Trophoblast cell (in vitro differentiated cells and primary cell): ENCODE measurements around the gene PDE4D.
A peak's percentile ranks its signal among the peaks of the same experiment; 100 is the strongest.

Source experiments
- DNase-seq, 2 donors: peaks; one replicate each; pipeline ENCODE4 v3.0.0-alpha.2; 2016
- H2AFZ ChIP-seq: 2 replicates; pipeline ENCODE4 v1.6.1; 2013; ENCODE audit warnings: low read length, moderate library complexity, mild to moderate bottlenecking; ENCODE audit not compliant: insufficient read depth, poor library complexity
- H2AK5ac ChIP-seq: 2 replicates; pipeline ENCODE4 v1.6.1; 2013; ENCODE audit warnings: mild to moderate bottlenecking, low read length
- H2BK120ac ChIP-seq: 2 replicates; pipeline ENCODE4 v1.6.1; 2013; ENCODE audit warnings: low read length, mild to moderate bottlenecking, moderate library complexity; ENCODE audit not compliant: insufficient read depth, poor library complexity
- H2BK12ac ChIP-seq: 2 replicates; pipeline ENCODE4 v1.6.1; 2013; ENCODE audit warnings: mild to moderate bottlenecking, low read length, moderate library complexity
- H2BK5ac ChIP-seq: 2 replicates; pipeline ENCODE4 v1.6.1; 2013; ENCODE audit warnings: low read length, low read depth, moderate library complexity, mild to moderate bottlenecking; ENCODE audit not compliant: poor library complexity
- H3K14ac ChIP-seq: 2 replicates; pipeline ENCODE4 v1.6.1; 2013; ENCODE audit warnings: mild to moderate bottlenecking, low read length
- H3K18ac ChIP-seq: 2 replicates; pipeline ENCODE4 v1.6.1; 2013; ENCODE audit warnings: mild to moderate bottlenecking, low read length
- H3K23ac ChIP-seq: 2 replicates; pipeline ENCODE4 v1.6.1; 2013; ENCODE audit warnings: low read length
- H3K27ac ChIP-seq: 2 replicates; pipeline ENCODE4 v1.5.1; 2013; ENCODE audit warnings: low read depth, mild to moderate bottlenecking, inconsistent platforms, low read length, moderate library complexity
- H3K27me3 ChIP-seq: 2 replicates; pipeline ENCODE4 v1.6.1; 2013; ENCODE audit warnings: inconsistent platforms, mild to moderate bottlenecking, low read length, moderate library complexity; ENCODE audit not compliant: insufficient read depth
- H3K36me3 ChIP-seq, 2 experiments: 1 replicate in 1 of 2; 2 replicates in 1 of 2; pipeline ENCODE4 v1.6.1; 2013; ENCODE audit warnings: low read length in 2 of 2, mild to moderate bottlenecking in 2 of 2, moderate library complexity in 1 of 2; ENCODE audit not compliant: insufficient read depth in 2 of 2, control insufficient read depth in 1 of 2
- H3K4ac ChIP-seq: 2 replicates; pipeline ENCODE4 v1.6.1; 2013; ENCODE audit warnings: low read depth, mild to moderate bottlenecking, low read length, moderate library complexity
- H3K4me1 ChIP-seq, 2 experiments: 1 replicate in 1 of 2; 2 replicates in 1 of 2; pipeline ENCODE4 v1.6.1; 2013; ENCODE audit warnings: low read length in 2 of 2, mild to moderate bottlenecking in 2 of 2, moderate library complexity in 1 of 2; ENCODE audit not compliant: insufficient read depth in 2 of 2, control insufficient read depth in 1 of 2
- H3K4me2 ChIP-seq: 2 replicates; pipeline ENCODE4 v1.6.1; 2013; ENCODE audit warnings: inconsistent platforms, mild to moderate bottlenecking, low read length, moderate library complexity
- H3K4me3 ChIP-seq: 2 replicates; pipeline ENCODE4 v1.5.1; 2013; ENCODE audit warnings: mild to moderate bottlenecking, low read depth, low read length, inconsistent platforms
- H3K79me1 ChIP-seq: one replicate; pipeline ENCODE4 v1.6.1; 2013; ENCODE audit warnings: low read length
- H3K79me2 ChIP-seq: 2 replicates; pipeline ENCODE4 v1.6.1; 2013; ENCODE audit warnings: low read length, mild to moderate bottlenecking; ENCODE audit not compliant: control insufficient read depth, insufficient read depth, poor library complexity
- H3K9ac ChIP-seq: 2 replicates; pipeline ENCODE4 v1.6.1; 2013; ENCODE audit warnings: mild to moderate bottlenecking, low read length
- H3K9me3 ChIP-seq: 2 replicates; pipeline ENCODE4 v1.6.1; 2013; ENCODE audit warnings: low read depth, mild to moderate bottlenecking, control low read depth, inconsistent platforms, low read length; ENCODE audit not compliant: insufficient read depth
- H4K12ac ChIP-seq: 2 replicates; pipeline ENCODE4 v1.6.1; 2013; ENCODE audit warnings: low read depth, mild to moderate bottlenecking, low read length, moderate library complexity
- H4K8ac ChIP-seq: 2 replicates; pipeline ENCODE4 v1.6.1; 2013; ENCODE audit warnings: low read depth, mild to moderate bottlenecking, low read length, moderate library complexity
- H4K91ac ChIP-seq: one replicate; pipeline ENCODE4 v1.6.1; 2013; ENCODE audit warnings: low read depth, mild to moderate bottlenecking, low read length, moderate library complexity
- WGBS: extraction: QIAGEN DNeasy Blood & Tissue Kit; methylation state at CpG from one replicate; pipeline ENCODE4 v1.1.7; 2013; ENCODE audit warnings: missing lambda C conversion rate; ENCODE audit not compliant: insufficient read length, insufficient coverage; ENCODE audit errors: extremely low coverage; 5-methylcytosine and 5-hydroxymethylcytosine counted together

PDE4D gene

GRCh38 chr5:59088546-59088945 lies 805.0 kb downstream of the PDE4D start:
- H3K79me1 ChIP-seq: no peaks in the 10 kb centered on the region

GRCh38 chr5:59086024-59086423 lies 807.5 kb downstream of the PDE4D start:
- no peak overlapping the region for H2BK5ac ChIP-seq
- H3K18ac ChIP-seq: no peak overlapping the region
- no peak overlapping the region for H3K9ac ChIP-seq
- H2BK120ac ChIP-seq: no peak overlapping the region
- no peak overlapping the region for H3K27ac ChIP-seq
- H3K14ac ChIP-seq: no peak overlapping the region
- no peaks in the 10 kb centered on the region for H3K36me3 ChIP-seq
- H2AFZ ChIP-seq: no peak overlapping the region
- no CpG with 5 or more reads among the region's 1 CpG for WGBS
- H2BK12ac ChIP-seq: no peak overlapping the region
- no peaks in the 10 kb centered on the region for H3K79me2 ChIP-seq
- H3K4ac ChIP-seq: no peak overlapping the region
- no peak overlapping the region for H4K12ac ChIP-seq
- H3K9me3 ChIP-seq: no peaks in the 10 kb centered on the region
- no peaks in the 10 kb centered on the region for H3K27me3 ChIP-seq
- no peak overlapping the region for H4K91ac ChIP-seq
- H3K4me3 ChIP-seq: no peak overlapping the region
- H3K4me2 ChIP-seq: no peak overlapping the region
- H2AK5ac ChIP-seq: peak overlapping the region; percentile 21
- H3K23ac ChIP-seq: no peak overlapping the region
- H4K8ac ChIP-seq: no peak overlapping the region
- no peak for DNase-seq
- H3K79me1 ChIP-seq: no peaks in the 10 kb centered on the region
- H3K4me1 ChIP-seq: no peaks in the 10 kb centered on the region

More at GRCh38 chr5:59088546-59088945, 805.0 kb downstream of the PDE4D start:
- Histone ChIP-seq H4K12ac (no peak overlapping the region), H2BK5ac (no peak overlapping the region), H2BK120ac (no peak overlapping the region), H3K23ac (no peak overlapping the region), H2AK5ac (no peak overlapping the region), H3K14ac (no peak overlapping the region), H3K4ac (no peak overlapping the region), H4K8ac (no peak overlapping the region), H2AFZ (no peak overlapping the region), H3K4me3 (no peak overlapping the region), H4K91ac (no peak overlapping the region), H3K9me3 (no peaks in the 10 kb centered on the region), H3K27me3 (no peaks in the 10 kb centered on the region), H3K36me3 (no peaks in the 10 kb centered on the region), H3K9ac (no peak overlapping the region), H3K18ac (no peak overlapping the region), H3K4me2 (no peak overlapping the region), H3K79me2 (no peaks in the 10 kb centered on the region), H2BK12ac (no peak overlapping the region), H3K27ac (no peak overlapping the region), H3K4me1 (peaks cover 0 to 2% of the 10 kb centered on the region in 2 experiments)
- no peak for DNase-seq

GRCh38 chr5:59081693-59082092 lies 811.8 kb downstream of the PDE4D start:
- no peak overlapping the region for H4K12ac ChIP-seq
- H4K8ac ChIP-seq: no peak overlapping the region
- H2BK120ac ChIP-seq: no peak overlapping the region
- no peak overlapping the region for H3K18ac ChIP-seq
- peaks cover 5 to 10% of the 10 kb centered on the region in 2 experiments for H3K4me1 ChIP-seq
- no peak overlapping the region for H3K4me3 ChIP-seq
- H2BK5ac ChIP-seq: no peak overlapping the region
- no peak overlapping the region for H2AK5ac ChIP-seq
- no peak overlapping the region for H3K14ac ChIP-seq
- DNase-seq: no peak
- H3K23ac ChIP-seq: no peak overlapping the region
- peaks cover 0 to 2% of the 10 kb centered on the region in 2 experiments for H3K36me3 ChIP-seq
- H3K4ac ChIP-seq: no peak overlapping the region
- no peaks in the 10 kb centered on the region for H3K79me2 ChIP-seq
- H3K4me2 ChIP-seq: no peak overlapping the region
- peaks cover 9% of the 10 kb centered on the region for H3K79me1 ChIP-seq
- H4K91ac ChIP-seq: no peak overlapping the region
- H3K9me3 ChIP-seq: no peaks in the 10 kb centered on the region
- H3K9ac ChIP-seq: no peak overlapping the region
- no peak overlapping the region for H2BK12ac ChIP-seq
- no CpG with 5 or more reads among the region's 1 CpG for WGBS
- H3K27ac ChIP-seq: no peak overlapping the region
- no peak overlapping the region for H2AFZ ChIP-seq
- no peaks in the 10 kb centered on the region for H3K27me3 ChIP-seq

GRCh38 chr5:59079622-59080620 lies 813.6 kb downstream of the PDE4D start:
- Histone ChIP-seq H4K8ac (no peak overlapping the region), H3K27ac (peak overlapping the region; percentile 82), H3K4ac (no peak overlapping the region), H3K79me1 (peaks cover 9% of the 10 kb centered on the region), H3K4me1 (peaks cover 5 to 10% of the 10 kb centered on the region in 2 experiments), H3K4me2 (peak overlapping the region; percentile 4), H2BK12ac (no peak overlapping the region), H2AK5ac (no peak overlapping the region), H3K4me3 (no peak overlapping the region), H3K14ac (peak overlapping the region; percentile 40), H3K79me2 (no peaks in the 10 kb centered on the region), H3K27me3 (no peaks in the 10 kb centered on the region), H4K12ac (no peak overlapping the region), H3K36me3 (peaks cover 0 to 2% of the 10 kb centered on the region in 2 experiments), H3K9me3 (no peaks in the 10 kb centered on the region), H2BK120ac (peak overlapping the region; percentile 39), H3K23ac (no peak overlapping the region), H2BK5ac (peak overlapping the region; percentile 88), H3K9ac (no peak overlapping the region), H4K91ac (no peak overlapping the region), H2AFZ (no peak overlapping the region), H3K18ac (peak overlapping the region; percentile 3)
- WGBS: no CpG with 5 or more reads among the region's 7 CpGs
- DNase-seq: peak; percentile 58 to 68
